ENCODE measurements around the gene CCDC24. TPM values are rescaled to one million over a fixed set of nuclear protein-coding genes. Genes with fewer than 3 reads are reported as not detected.
A peak's percentile ranks its signal among the peaks of the same experiment; 100 is the strongest.

Gene CCDC24
- total and polyA plus RNA-seq, 2 of the 13 experiments (the other 11 are each of a cell fraction or from before 2014, with no cell fraction given), result 1.4 to 2.9 TPM

DNA sequence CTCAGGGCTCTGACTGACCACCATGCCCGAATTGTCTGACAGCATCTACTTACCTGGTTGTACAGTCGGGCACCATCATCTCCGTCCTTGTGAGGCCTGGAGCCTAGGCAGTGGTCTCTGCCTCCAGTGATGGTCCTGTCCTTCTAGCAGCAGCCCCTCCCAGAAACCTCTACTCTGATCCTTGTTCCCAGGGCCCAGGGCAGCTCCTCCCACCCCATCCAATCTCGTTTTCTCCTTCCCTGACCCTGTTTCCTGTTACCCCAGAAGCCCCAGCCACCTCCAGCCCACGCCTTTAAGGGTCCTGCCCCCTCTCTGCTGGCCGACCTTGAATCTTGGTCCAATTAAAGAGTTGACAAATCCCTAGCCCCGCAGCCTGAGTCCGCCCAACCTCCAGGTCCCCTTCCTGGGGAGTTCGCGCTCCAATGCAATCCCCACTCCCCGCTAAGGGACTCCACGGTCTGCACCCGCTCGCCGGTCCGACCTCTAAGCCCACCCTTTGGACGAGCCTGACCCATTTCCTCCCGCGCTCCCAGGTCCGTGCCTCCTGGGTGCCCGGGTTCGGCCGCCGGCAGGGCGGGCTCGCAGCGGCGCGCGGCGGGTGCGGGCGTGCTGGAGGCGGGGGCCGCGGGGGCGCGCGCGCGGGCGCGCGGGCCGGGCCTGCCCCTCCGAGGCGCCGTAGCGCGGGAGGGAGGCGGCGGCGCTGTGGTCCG is 12.7 kb upstream of the CCDC24 start, which contains the start of gene B4GALT2:
TSS of gene B4GALT2 (plus strand) at position 660 of the 710 bp plus-strand sequence. CDS start 1,951 bp downstream, outside the sequence.
- Histone ChIP-seq H3K9me3 (ENCODE audit: low read length) (no peaks in the 10 kb centered on the region), H4K20me1 (ENCODE audit: insufficient read depth, low read length) (peaks cover 4% of the 10 kb centered on the region; the same call in 1 of the 2 replicates), H2AFZ (ENCODE audit: low read length) (no peak within 1 kb of the TSS), H3K36me3 (replicated peaks in 1 of 2; ENCODE audit: control insufficient read depth in 1 of 2, insufficient read depth in 2 of 2, low read length in 2 of 2) (peaks cover 9 to 29% of the 10 kb centered on the region in 2 experiments), H3K79me2 (ENCODE audit: insufficient read depth, low read length) (peaks cover 55% of the 10 kb centered on the region), H3K9ac (ENCODE audit: insufficient read depth, low read depth, low read length) (peak within 1 kb of the TSS; percentile 76), H3K4me2 (ENCODE audit: low read depth, low read length) (peak within 1 kb of the TSS; percentile 91), H3K4me3 (replicated peaks in 1 of 3; ENCODE audit: insufficient read depth in 1 of 3, low read depth in 2 of 3, low read length in 3 of 3) (peak within 1 kb of the TSS; percentile 84 to 87 (median 84)), H3K27ac (ENCODE audit: extremely low read length, insufficient read depth, low read length) (peak within 1 kb of the TSS; percentile 88), H3K27me3 (ENCODE audit: control insufficient read depth in 1 of 2, insufficient read depth in 2 of 2, low read length in 2 of 2) (no peaks in the 10 kb centered on the region), H3K4me1 (ENCODE audit: insufficient read depth, low read length) (peaks cover 76% of the 10 kb centered on the region)
- FAIRE-seq, result peak; percentile 87
- DNase-seq (ENCODE audit: low spot score), result peak; percentile 50
- intact Hi-C loops (cut with micrococcal nuclease; ENCODE audit: unreplicated experiment) (no loop called here), in situ Hi-C loops (cut with HindIII; ENCODE audit: extremely low pct_ligation_motif_present, low pct_unique_long_range_greater_than_20kb) (no loop called here)
- no TSS peak for BruUV-seq (replicated peaks)
- CTCF ChIA-PET (ENCODE audit: low intra/inter-chr PET ratio, low total read pairs), result no interaction called here
- POLR2A ChIA-PET, result interaction anchor here (0.7 to 2.4 kb wide), 11 partner anchors 9 to 329 kb away, joined by 3 to 32 read pairs (median 6); partner anchors contain the start of genes DPH2, IPO13, KDM4A and SLC6A9
- 0% methylated on average over 8 of the region's 54 CpGs for WGBS (ENCODE audit: low lambda C conversion rate)
- ATAC-seq, result peak; percentile 34
- TF ChIP-seq, protein P1, sequence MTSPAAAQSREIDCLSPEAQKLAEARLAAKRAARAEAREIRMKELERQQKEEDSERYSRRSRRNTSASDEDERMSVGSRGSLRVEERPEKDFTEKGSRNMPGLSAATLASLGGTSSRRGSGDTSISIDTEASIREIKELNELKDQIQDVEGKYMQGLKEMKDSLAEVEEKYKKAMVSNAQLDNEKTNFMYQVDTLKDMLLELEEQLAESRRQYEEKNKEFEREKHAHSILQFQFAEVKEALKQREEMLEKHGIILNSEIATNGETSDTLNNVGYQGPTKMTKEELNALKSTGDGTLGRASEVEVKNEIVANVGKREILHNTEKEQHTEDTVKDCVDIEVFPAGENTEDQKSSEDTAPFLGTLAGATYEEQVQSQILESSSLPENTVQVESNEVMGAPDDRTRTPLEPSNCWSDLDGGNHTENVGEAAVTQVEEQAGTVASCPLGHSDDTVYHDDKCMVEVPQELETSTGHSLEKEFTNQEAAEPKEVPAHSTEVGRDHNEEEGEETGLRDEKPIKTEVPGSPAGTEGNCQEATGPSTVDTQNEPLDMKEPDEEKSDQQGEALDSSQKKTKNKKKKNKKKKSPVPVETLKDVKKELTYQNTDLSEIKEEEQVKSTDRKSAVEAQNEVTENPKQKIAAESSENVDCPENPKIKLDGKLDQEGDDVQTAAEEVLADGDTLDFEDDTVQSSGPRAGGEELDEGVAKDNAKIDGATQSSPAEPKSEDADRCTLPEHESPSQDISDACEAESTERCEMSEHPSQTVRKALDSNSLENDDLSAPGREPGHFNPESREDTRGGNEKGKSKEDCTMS (CRISPR knock-in tag; conservative IDR thresholded peaks at IDR 0.05), result no peak
- no peak for TF ChIP-seq FOSL1 (CRISPR knock-in tag; IDR thresholded peaks at IDR 0.05; ENCODE audit: borderline replicate concordance)
- no peak; the same call in 1 of the 2 replicates for TF ChIP-seq HNF4G (IDR thresholded peaks at IDR 0.05; ENCODE audit: borderline replicate concordance, low read depth, low read length)
- no peak for TF ChIP-seq HNF4G (CRISPR knock-in tag; IDR thresholded peaks at IDR 0.05; ENCODE audit: borderline replicate concordance, low read depth)
- TF ChIP-seq HDAC6 (IDR thresholded peaks at IDR 0.05; ENCODE audit: low read depth, low read length), result no peak
- TF ChIP-seq, protein P2, sequence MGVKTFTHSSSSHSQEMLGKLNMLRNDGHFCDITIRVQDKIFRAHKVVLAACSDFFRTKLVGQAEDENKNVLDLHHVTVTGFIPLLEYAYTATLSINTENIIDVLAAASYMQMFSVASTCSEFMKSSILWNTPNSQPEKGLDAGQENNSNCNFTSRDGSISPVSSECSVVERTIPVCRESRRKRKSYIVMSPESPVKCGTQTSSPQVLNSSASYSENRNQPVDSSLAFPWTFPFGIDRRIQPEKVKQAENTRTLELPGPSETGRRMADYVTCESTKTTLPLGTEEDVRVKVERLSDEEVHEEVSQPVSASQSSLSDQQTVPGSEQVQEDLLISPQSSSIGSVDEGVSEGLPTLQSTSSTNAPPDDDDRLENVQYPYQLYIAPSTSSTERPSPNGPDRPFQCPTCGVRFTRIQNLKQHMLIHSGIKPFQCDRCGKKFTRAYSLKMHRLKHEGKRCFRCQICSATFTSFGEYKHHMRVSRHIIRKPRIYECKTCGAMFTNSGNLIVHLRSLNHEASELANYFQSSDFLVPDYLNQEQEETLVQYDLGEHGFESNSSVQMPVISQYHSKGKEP (CRISPR knock-in tag; IDR thresholded peaks at IDR 0.05), result no peak
- no peak for TF ChIP-seq TAF15 (IDR thresholded peaks at IDR 0.05; ENCODE audit: low read depth, low read length, poor library complexity, severe bottlenecking)
- no peak for TF ChIP-seq NCOA1 (CRISPR knock-in tag; IDR thresholded peaks at IDR 0.05)
- 0 out of 2 replicates have a peak, but pooled peaks have one; percentile 47 for TF ChIP-seq ZNF678 (CRISPR knock-in tag; IDR thresholded peaks at IDR 0.05)
- 0 out of 2 replicates have a peak, but pooled peaks have one; percentile 23 for TF ChIP-seq ZNF558 (CRISPR knock-in tag; IDR thresholded peaks at IDR 0.05; ENCODE audit: borderline replicate concordance)
- no peak for TF ChIP-seq MTF2 (CRISPR knock-in tag; IDR thresholded peaks at IDR 0.05; ENCODE audit: borderline replicate concordance)
- TF ChIP-seq TCF7 (IDR thresholded peaks at IDR 0.05; ENCODE audit: low read depth), result no peak
- TF ChIP-seq, protein P3, sequence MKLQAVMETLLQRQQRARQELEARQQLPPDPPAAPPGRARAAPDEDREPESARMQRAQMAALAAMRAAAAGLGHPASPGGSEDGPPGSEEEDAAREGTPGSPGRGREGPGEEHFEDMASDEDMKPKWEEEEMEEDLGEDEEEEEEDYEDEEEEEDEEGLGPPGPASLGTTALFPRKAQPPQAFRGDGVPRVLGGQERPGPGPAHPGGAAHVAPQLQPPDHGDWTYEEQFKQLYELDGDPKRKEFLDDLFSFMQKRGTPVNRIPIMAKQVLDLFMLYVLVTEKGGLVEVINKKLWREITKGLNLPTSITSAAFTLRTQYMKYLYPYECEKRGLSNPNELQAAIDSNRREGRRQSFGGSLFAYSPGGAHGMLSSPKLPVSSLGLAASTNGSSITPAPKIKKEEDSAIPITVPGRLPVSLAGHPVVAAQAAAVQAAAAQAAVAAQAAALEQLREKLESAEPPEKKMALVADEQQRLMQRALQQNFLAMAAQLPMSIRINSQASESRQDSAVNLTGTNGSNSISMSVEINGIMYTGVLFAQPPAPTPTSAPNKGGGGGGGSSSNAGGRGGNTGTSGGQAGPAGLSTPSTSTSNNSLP (IDR thresholded peaks at IDR 0.05; ENCODE audit: low read depth, low read length), result no peak
- TF ChIP-seq ZFP41 (CRISPR knock-in tag; IDR thresholded peaks at IDR 0.05; ENCODE audit: borderline replicate concordance), result no peak
- TF ChIP-seq HNF4A (CRISPR knock-in tag; IDR thresholded peaks at IDR 0.05), result 0 out of 2 replicates have a peak, but pooled peaks have one; percentile 13
- TF ChIP-seq FOXK1 (CRISPR knock-in tag; IDR thresholded peaks at IDR 0.05; ENCODE audit: borderline replicate concordance, low read depth), result no peak

Measured in HepG2 (cell line).